PC-9 (cell line): ENCODE measurements around the gene RBM17. TPM values are rescaled to one million over a fixed set of nuclear protein-coding genes. Genes with fewer than 3 reads are reported as not detected.

Experiments
- BruUV-seq: library from RNA; stranded (reverse); fragments of 400-500 nt; replicated peaks from 2 replicates; lab custom pipeline; 2021; lab: Mats Ljungman, UMichigan
- CTCF ChIA-PET: fragments of 300-600 bp; sonication (Branson Sonifier 250); formaldehyde crosslinking; loops from one replicate; lab custom pipeline; 2022; ENCODE audit warnings: antibody characterized with exemption; lab: Charles Lee
- POLR2A ChIA-PET: fragments of 300-600 bp; sonication (Branson Sonifier 250); formaldehyde crosslinking; loops from one replicate; lab custom pipeline; 2022; ENCODE audit warnings: antibody characterized with exemption; ENCODE audit not compliant: unreplicated experiment; lab: Charles Lee
- DNase-seq, 2 experiments: peaks; one replicate each; pipeline versions ENCODE4 v3.0.0 to v3.0.0-alpha.2; 2015 to 2022; ENCODE audit warnings: mixed read lengths in 1 of 2
- H2AFZ ChIP-seq: fragments of 200-600 bp; sonication (generic); 2 replicates; pipeline ENCODE4 v1.8.1; 2017; ENCODE audit warnings: antibody characterized with exemption
- H3F3A ChIP-seq: fragments of 200-600 bp; sonication (generic); 2 replicates; pipeline ENCODE4 v1.8.1; 2017; ENCODE audit warnings: antibody characterized with exemption, mild to moderate bottlenecking, low read depth; ENCODE audit not compliant: insufficient read depth
- H3K27ac ChIP-seq: fragments of 200-600 bp; sonication (generic); 2 replicates; pipeline ENCODE4 v1.6.1; 2016; ENCODE audit warnings: mixed run types
- H3K27me3 ChIP-seq: fragments of 200-600 bp; sonication (generic); 2 replicates; pipeline ENCODE4 v1.6.1; 2016; ENCODE audit warnings: low read depth, mixed run types; ENCODE audit not compliant: insufficient read depth
- H3K36me3 ChIP-seq: fragments of 200-600 bp; sonication (generic); 2 replicates; pipeline ENCODE4 v1.6.1; 2016; ENCODE audit warnings: low read depth, mixed run types
- H3K4me1 ChIP-seq: fragments of 200-600 bp; sonication (generic); replicated peaks from 2 replicates; pipeline ENCODE4 v1.6.1; 2016; ENCODE audit warnings: mixed run types; ENCODE audit not compliant: insufficient read depth
- H3K4me2 ChIP-seq: fragments of 200-600 bp; sonication (generic); 2 replicates; pipeline ENCODE4 v1.6.1; 2017; ENCODE audit warnings: mixed run types
- H3K4me3 ChIP-seq: fragments of 200-600 bp; sonication (generic); 2 replicates; pipeline ENCODE4 v1.6.1; 2016; ENCODE audit warnings: mixed run types
- H3K79me2 ChIP-seq: fragments of 200-600 bp; sonication (generic); 2 replicates; pipeline ENCODE4 v1.6.1; 2017; ENCODE audit warnings: low read depth, mixed run types
- H3K9me2 ChIP-seq: fragments of 200-600 bp; sonication (generic); 2 replicates; pipeline ENCODE4 v1.8.1; 2017; ENCODE audit warnings: mild to moderate bottlenecking; ENCODE audit not compliant: insufficient read depth
- H3K9me3 ChIP-seq: fragments of 200-600 bp; sonication (generic); 2 replicates; pipeline ENCODE4 v1.8.1; 2016; ENCODE audit warnings: low read depth; ENCODE audit not compliant: insufficient read depth
- H4K20me1 ChIP-seq: fragments of 200-600 bp; sonication (generic); 2 replicates; pipeline ENCODE4 v1.8.1; 2017; ENCODE audit not compliant: insufficient read depth
- CTCF ChIP-seq: fragments of 200-600 bp; sonication (generic); conservative IDR thresholded peaks from 2 replicates; pipeline ENCODE4 v1.6.1; 2017; ENCODE audit warnings: mixed run types, antibody characterized with exemption, mild to moderate bottlenecking, moderate library complexity
- EZH2 ChIP-seq: fragments of 200-600 bp; sonication (generic); IDR thresholded peaks from 2 replicates; pipeline ENCODE4 v1.8.0; 2017; ENCODE audit warnings: antibody characterized with exemption, low read depth
- intact Hi-C: fragments of 100-400 bp; cut with micrococcal nuclease; formaldehyde crosslinking; loops from one replicate; pipeline ENCODE4 v1.10.0; 2022; ENCODE audit not compliant: unreplicated experiment
- total RNA-seq: library from RNA; stranded (reverse); gene quantifications from 2 replicates; pipeline ENCODE4 v1.2.3, GENCODE V29; 2021

RBM17 gene
- total RNA-seq, 1 experiment from 2014 or later, result 131 TPM

- no peak overlapping the region for H3K27ac ChIP-seq
Observed at GRCh38 chr10:6069081-6069931, 19.5 kb upstream of the RBM17 start.

GRCh38 chr10:6070660-6071059, 18.2 kb upstream of the RBM17 start:
- no peak overlapping the region for H3K4me2 ChIP-seq
- no peaks in the 10 kb centered on the region for H3K9me2 ChIP-seq
- H3F3A ChIP-seq, result no peaks in the 10 kb centered on the region
- intact Hi-C loops, result no loop called here
- DNase-seq, result no peak
- no peak for TF ChIP-seq EZH2
- TF ChIP-seq CTCF, result no peak
- POLR2A ChIA-PET, result no interaction called here
- no TSS peak for BruUV-seq
- CTCF ChIA-PET, result no interaction called here
- H3K4me1 ChIP-seq, result no peaks in the 10 kb centered on the region
- H3K79me2 ChIP-seq, result no peaks in the 10 kb centered on the region
- H3K9me3 ChIP-seq, result no peaks in the 10 kb centered on the region
- no peaks in the 10 kb centered on the region for H3K36me3 ChIP-seq
- H3K27me3 ChIP-seq, result peaks cover 16% of the 10 kb centered on the region; the same call in 1 of the 2 replicates
- H2AFZ ChIP-seq, result no peak overlapping the region
- no peak overlapping the region for H3K27ac ChIP-seq
- H4K20me1 ChIP-seq, result no peaks in the 10 kb centered on the region
- no peak overlapping the region for H3K4me3 ChIP-seq

More at GRCh38 chr10:6069081-6069931, 19.5 kb upstream of the RBM17 start:
- Histone ChIP-seq H3K9me3 (no peaks in the 10 kb centered on the region), H3F3A (no peaks in the 10 kb centered on the region), H3K4me1 (no peaks in the 10 kb centered on the region), H3K36me3 (no peaks in the 10 kb centered on the region), H3K4me3 (no peak overlapping the region), H3K4me2 (no peak overlapping the region), H3K27me3 (peaks cover 13% of the 10 kb centered on the region; the same call in 1 of the 2 replicates), H4K20me1 (no peaks in the 10 kb centered on the region), H3K9me2 (no peaks in the 10 kb centered on the region), H3K79me2 (no peaks in the 10 kb centered on the region), H2AFZ (no peak overlapping the region)
- no peak for TF ChIP-seq CTCF
- TF ChIP-seq EZH2, result no peak
- CTCF ChIA-PET, result no interaction called here
- intact Hi-C loops, result no loop called here
- POLR2A ChIA-PET, result no interaction called here
- no peak for DNase-seq
- BruUV-seq, result no TSS peak

GRCh38 chr10:6071181-6072175, 17.4 kb upstream of the RBM17 start:
- H3K9me3 ChIP-seq, result no peaks in the 10 kb centered on the region
- no peak for TF ChIP-seq EZH2
- no peak for TF ChIP-seq CTCF
- no peaks in the 10 kb centered on the region for H3K4me1 ChIP-seq
- H3K79me2 ChIP-seq, result no peaks in the 10 kb centered on the region
- no peaks in the 10 kb centered on the region for H3F3A ChIP-seq
- intact Hi-C loops, result no loop called here
- no peaks in the 10 kb centered on the region for H3K36me3 ChIP-seq
- no peak overlapping the region for H2AFZ ChIP-seq
- CTCF ChIA-PET, result no interaction called here
- no peak overlapping the region for H3K4me2 ChIP-seq
- POLR2A ChIA-PET, result no interaction called here
- no TSS peak for BruUV-seq
- no peaks in the 10 kb centered on the region for H3K9me2 ChIP-seq
- no peak overlapping the region for H3K4me3 ChIP-seq
- no peak for DNase-seq
- H4K20me1 ChIP-seq, result no peaks in the 10 kb centered on the region
- H3K27me3 ChIP-seq, result peaks cover 19% of the 10 kb centered on the region; the same call in 1 of the 2 replicates
- H3K27ac ChIP-seq, result no peak overlapping the region
